HG03442 (cell line): ENCODE results near the gene NOTCH4.

Source experiments
- ATAC-seq: cut with Tn5 transposase; IDR thresholded peaks from one replicate; pipeline ENCODE4 v1.9.1; 2021; ENCODE audit warnings: mild to moderate bottlenecking, moderate library complexity; ENCODE audit not compliant: unreplicated experiment

Gene NOTCH4

GRCh38 chr6:32167761-32168262 is 56.1 kb downstream of the NOTCH4 start:
- no peak for ATAC-seq

GRCh38 chr6:32167154-32167760 is 56.6 kb downstream of the NOTCH4 start:
- ATAC-seq, result no peak

GRCh38 chr6:32166411-32167061 is 57.3 kb downstream of the NOTCH4 start:
- no peak for ATAC-seq

GRCh38 chr6:32164295-32164694 is 59.6 kb downstream of the NOTCH4 start, which contains the start of gene EGFL8:
Gene EGFL8 (plus strand): TSS chr6:32164595. CDS start chr6:32166166, 1,571 bp downstream.
- ATAC-seq, result no peak

- ATAC-seq, result no peak
Measured at GRCh38 chr6:32163559-32164258, 60.2 kb downstream of the NOTCH4 start.

- ATAC-seq, result no peak
Measured at GRCh38 chr6:32158052-32158451, 65.8 kb downstream of the NOTCH4 start.

- ATAC-seq, result no peak
Measured at GRCh38 chr6:32156891-32157290, 67.0 kb downstream of the NOTCH4 start.

GRCh38 chr6:32154514-32155161 is 69.2 kb downstream of the NOTCH4 start:
- ATAC-seq, result no peak

GRCh38 chr6:32153564-32154513 is 70.0 kb downstream of the NOTCH4 start, which contains the start of gene PPT2:
Gene PPT2 (plus strand): TSS chr6:32154141. CDS start chr6:32154595, 454 bp downstream.
- no peak for ATAC-seq

GRCh38 chr6:32152769-32153563 is 70.9 kb downstream of the NOTCH4 start:
- no peak for ATAC-seq

GRCh38 chr6:32151863-32152768 is 71.8 kb downstream of the NOTCH4 start, which contains the start of gene PRRT1:
Gene PRRT1 (minus strand): TSS chr6:32151939. CDS start chr6:32151827, 112 bp downstream.
- no peak for ATAC-seq

GRCh38 chr6:32151181-32151862 is 72.5 kb downstream of the NOTCH4 start:
- no peak for ATAC-seq

- ATAC-seq, result no peak
Measured at GRCh38 chr6:32149932-32150870, 73.7 kb downstream of the NOTCH4 start.

GRCh38 chr6:32149092-32149755 is 74.6 kb downstream of the NOTCH4 start:
- ATAC-seq, result no peak

GRCh38 chr6:32148289-32149091 is 75.4 kb downstream of the NOTCH4 start:
- no peak for ATAC-seq
